Endothelial cell of umbilical vein (primary cell): ENCODE measurements around the gene FKBP14. TPM values are rescaled to one million over a fixed set of nuclear protein-coding genes. Genes with fewer than 3 reads are reported as not detected.

Source experiments
- BruUV-seq: library from RNA; stranded (reverse); fragments of 400-500 nt; replicated peaks from 2 replicates; lab custom pipeline; 2021; lab: Mats Ljungman, UMichigan
- CTCF ChIA-PET: fragments of 300-600, 350-600 bp; sonication (Branson Sonifier 250); formaldehyde crosslinking; loops from one replicate; lab custom pipeline; 2021; ENCODE audit warnings: antibody characterized with exemption, inconsistent platforms; lab: Charles Lee
- POLR2A ChIA-PET: fragments of 300-600, 350-600 bp; sonication (Branson Sonifier 250); formaldehyde crosslinking; loops from one replicate; lab custom pipeline; 2021; ENCODE audit warnings: antibody characterized with exemption, inconsistent platforms; lab: Charles Lee
- DNase-seq: peaks from one replicate; pipeline ENCODE4 v3.0.0-alpha.2; 2011; ENCODE audit warnings: low read depth, low spot score
- FAIRE-seq: peaks from 2 replicates; lab custom pipeline; 2011; peaks lifted over from hg19 to GRCh38; lab: Jason Lieb, UNC
- H2AFZ ChIP-seq: 2 replicates; pipeline ENCODE4 v1.6.0; 2012; ENCODE audit warnings: low read depth, low read length, control low read depth, inconsistent platforms
- H3K27ac ChIP-seq: 2 replicates; pipeline ENCODE4 v1.5.1; 2011; ENCODE audit warnings: low read depth, mild to moderate bottlenecking, control low read depth, low read length, moderate library complexity; ENCODE audit not compliant: insufficient read depth
- H3K27me3 ChIP-seq, 2 experiments: 2 replicates each; pipeline versions ENCODE4 v1.6.0 to v1.6.1; 2011; ENCODE audit warnings: low read length in 2 of 2, mixed read lengths in 1 of 2; ENCODE audit not compliant: control insufficient read depth in 2 of 2, insufficient read depth in 2 of 2
- H3K36me3 ChIP-seq, 2 experiments: 2 replicates in 1 of 2; 3 replicates in 1 of 2; pipeline ENCODE4 v1.5.1; 2011; ENCODE audit warnings: low read length in 2 of 2, mild to moderate bottlenecking in 1 of 2, moderate library complexity in 1 of 2; ENCODE audit not compliant: control insufficient read depth in 2 of 2, insufficient read depth in 2 of 2; ENCODE audit errors: extremely low read depth in 1 of 2
- H3K4me1 ChIP-seq: 3 replicates; pipeline ENCODE4 v1.5.1; 2011; ENCODE audit warnings: mild to moderate bottlenecking, low read length; ENCODE audit not compliant: control insufficient read depth, insufficient read depth; ENCODE audit errors: extremely low read depth
- H3K4me2 ChIP-seq: 2 replicates; pipeline ENCODE4 v1.6.1; 2011; ENCODE audit warnings: low read length, control low read depth, mixed read lengths; ENCODE audit not compliant: insufficient read depth
- H3K4me3 ChIP-seq, 3 experiments: fragments of 200-600 bp in 1 of 3; sonication (generic), shearing (Covaris generic) in 1 of 3; replicated peaks in 1 of 3; 2 replicates each; pipeline ENCODE4 v1.5.1; 2011 to 2016; ENCODE audit warnings: control low read depth in 3 of 3, low read length in 3 of 3, mild to moderate bottlenecking in 2 of 3, inconsistent platforms in 1 of 3, low read depth in 1 of 3, moderate library complexity in 1 of 3; ENCODE audit not compliant: insufficient read depth in 1 of 3
- H3K79me2 ChIP-seq: 2 replicates; pipeline ENCODE4 v1.6.0; 2012; ENCODE audit warnings: low read length, inconsistent platforms; ENCODE audit not compliant: control insufficient read depth, insufficient read depth
- H3K9ac ChIP-seq: replicated peaks from 2 replicates; pipeline ENCODE3; 2011; ENCODE audit warnings: low read length, control low read depth; ENCODE audit not compliant: insufficient read depth; ENCODE audit errors: extremely low read depth
- H3K9me1 ChIP-seq: replicated peaks from 3 replicates; pipeline ENCODE4 v1.6.0; 2011; ENCODE audit warnings: mild to moderate bottlenecking, low read length; ENCODE audit not compliant: control insufficient read depth, insufficient read depth; ENCODE audit errors: extremely low read depth
- H3K9me3 ChIP-seq: replicated peaks from 2 replicates; pipeline ENCODE4 v1.5.1; 2012; ENCODE audit warnings: low read length, inconsistent platforms; ENCODE audit not compliant: control insufficient read depth, insufficient read depth
- H4K20me1 ChIP-seq: replicated peaks from 2 replicates; pipeline ENCODE3; 2011; ENCODE audit warnings: mild to moderate bottlenecking, low read length; ENCODE audit not compliant: control insufficient read depth, insufficient read depth; ENCODE audit errors: extremely low read depth
- EZH2 ChIP-seq: IDR thresholded peaks from 2 replicates; pipeline ENCODE4 v1.6.1; 2012; ENCODE audit warnings: borderline replicate concordance, low read depth, mild to moderate bottlenecking, moderate library complexity, low read length, inconsistent platforms; ENCODE audit not compliant: severe bottlenecking
- FOS ChIP-seq: IDR thresholded peaks from 2 replicates; pipeline ENCODE4 v1.6.1; 2011; ENCODE audit warnings: mild to moderate bottlenecking, low read length, moderate library complexity, borderline replicate concordance; ENCODE audit not compliant: insufficient read depth
- GATA2 ChIP-seq: IDR thresholded peaks from 2 replicates; pipeline ENCODE4 v1.7.0; 2011; ENCODE audit warnings: low read depth, mild to moderate bottlenecking, moderate library complexity, mixed read lengths, low read length; ENCODE audit not compliant: insufficient read length, insufficient read depth
- JUN ChIP-seq: IDR thresholded peaks from 2 replicates; pipeline ENCODE4 v1.6.1; 2011; ENCODE audit warnings: borderline replicate concordance, low read depth; ENCODE audit not compliant: insufficient read length, insufficient read depth
- MYC ChIP-seq: IDR thresholded peaks from one replicate; pipeline ENCODE4 v1.6.1; 2011; ENCODE audit warnings: mild to moderate bottlenecking, low read depth, low read length
- POLR2A ChIP-seq: IDR thresholded peaks from 2 replicates; pipeline ENCODE4 v1.6.1; 2012; ENCODE audit warnings: low read depth, mild to moderate bottlenecking, control low read depth, low read length
- POLR2AphosphoS5 ChIP-seq: IDR thresholded peaks from 2 replicates; pipeline ENCODE4 v1.6.1; 2012; ENCODE audit warnings: low read depth, mild to moderate bottlenecking, control low read depth, low read length, moderate library complexity; ENCODE audit not compliant: insufficient read depth
- dilution Hi-C: fragments of 300-500 bp; cut with MboI; formaldehyde crosslinking; loops from one replicate; pipeline ENCODE4 v1.15.0; 2019; ENCODE audit warnings: low sequenced_read_pairs; ENCODE audit not compliant: extremely low pct_ligation_motif_present
- intact Hi-C: fragments of 100-400 bp; cut with micrococcal nuclease; formaldehyde crosslinking; loops from one replicate; pipeline ENCODE4 v1.10.0; 2022
- polyA plus RNA-seq, 4 experiments: library from polyadenylated mRNA; depleted of rRNA in 3 of 4; stranded (reverse) in 3 of 4; unstranded in 1 of 4; fragments of >200 nt; gene quantifications; 2 replicates each; pipeline versions ENCODE4 v1.2.1 to v1.2.3, GENCODE V29; 2011 to 2012; ENCODE audit warnings: missing spikeins in 1 of 4
- total RNA-seq: library from RNA; stranded (reverse); gene quantifications from 2 replicates; pipeline ENCODE4 v1.2.3, GENCODE V29; 2021
- TF ChIP-seq, protein P1 (sequence below), 2 donors: IDR thresholded peaks; 1 replicate in 1 of 2; 2 replicates in 1 of 2; pipeline ENCODE4 v1.5.1; 2011; ENCODE audit warnings: low read length in 2 of 2, mild to moderate bottlenecking in 2 of 2, moderate library complexity in 2 of 2, control low read depth in 1 of 2, inconsistent platforms in 1 of 2, low read depth in 1 of 2; ENCODE audit not compliant: insufficient read depth in 1 of 2; ENCODE audit errors: extremely low read depth in 1 of 2
- TF ChIP-seq, protein P2 (sequence below): IDR thresholded peaks from 2 replicates; pipeline ENCODE4 v1.6.1; 2011; ENCODE audit not compliant: insufficient read depth, insufficient read length

Gene FKBP14
- total and polyA plus RNA-seq, 2 donors (not counting 3 experiments of a cell fraction or from before 2014, with no cell fraction given) = 9.8 to 37.4 TPM

GRCh38 chr7:30020535-30020934, 6.0 kb downstream of the FKBP14 start:
- H3K4me1 ChIP-seq = peaks cover 27% of the 10 kb centered on the region
- TF ChIP-seq JUN (no peak), POLR2A (no peak), EZH2 (no peak), POLR2AphosphoS5 (no peak), FOS (no peak), GATA2 (no peak), MYC (no peak)
- TF ChIP-seq, protein P1, sequence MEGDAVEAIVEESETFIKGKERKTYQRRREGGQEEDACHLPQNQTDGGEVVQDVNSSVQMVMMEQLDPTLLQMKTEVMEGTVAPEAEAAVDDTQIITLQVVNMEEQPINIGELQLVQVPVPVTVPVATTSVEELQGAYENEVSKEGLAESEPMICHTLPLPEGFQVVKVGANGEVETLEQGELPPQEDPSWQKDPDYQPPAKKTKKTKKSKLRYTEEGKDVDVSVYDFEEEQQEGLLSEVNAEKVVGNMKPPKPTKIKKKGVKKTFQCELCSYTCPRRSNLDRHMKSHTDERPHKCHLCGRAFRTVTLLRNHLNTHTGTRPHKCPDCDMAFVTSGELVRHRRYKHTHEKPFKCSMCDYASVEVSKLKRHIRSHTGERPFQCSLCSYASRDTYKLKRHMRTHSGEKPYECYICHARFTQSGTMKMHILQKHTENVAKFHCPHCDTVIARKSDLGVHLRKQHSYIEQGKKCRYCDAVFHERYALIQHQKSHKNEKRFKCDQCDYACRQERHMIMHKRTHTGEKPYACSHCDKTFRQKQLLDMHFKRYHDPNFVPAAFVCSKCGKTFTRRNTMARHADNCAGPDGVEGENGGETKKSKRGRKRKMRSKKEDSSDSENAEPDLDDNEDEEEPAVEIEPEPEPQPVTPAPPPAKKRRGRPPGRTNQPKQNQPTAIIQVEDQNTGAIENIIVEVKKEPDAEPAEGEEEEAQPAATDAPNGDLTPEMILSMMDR (IDR thresholded peaks at IDR 0.05; ENCODE audit: extremely low read depth in 1 of 2, insufficient read depth in 1 of 2, low read depth in 1 of 2, low read length in 2 of 2) = no peak
- TF ChIP-seq, protein P2, sequence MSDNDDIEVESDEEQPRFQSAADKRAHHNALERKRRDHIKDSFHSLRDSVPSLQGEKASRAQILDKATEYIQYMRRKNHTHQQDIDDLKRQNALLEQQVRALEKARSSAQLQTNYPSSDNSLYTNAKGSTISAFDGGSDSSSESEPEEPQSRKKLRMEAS = no peak
- DNase-seq = no peak
- no peak overlapping the region for H3K27ac ChIP-seq
- H3K4me3 ChIP-seq = no peak overlapping the region
- no peaks in the 10 kb centered on the region for H3K27me3 ChIP-seq
- no peaks in the 10 kb centered on the region for H3K9me3 ChIP-seq
- H3K36me3 ChIP-seq = no peaks in the 10 kb centered on the region
- no peaks in the 10 kb centered on the region for H3K9me1 ChIP-seq
- intact Hi-C loops (loop anchor here (1.0 kb wide), 1 partner anchor 8 kb away; the partner anchor contains the start of gene PLEKHA8), dilution Hi-C loops (no loop called here)
- no peak overlapping the region for H2AFZ ChIP-seq
- no TSS peak for BruUV-seq
- peaks cover 21% of the 10 kb centered on the region for H3K79me2 ChIP-seq
- POLR2A ChIA-PET = no interaction called here
- CTCF ChIA-PET = interaction anchor here (1.2 to 1.3 kb wide), 2 partner anchors 39 to 46 kb away, joined by 3 read pairs; no protein-coding TSS in a partner anchor
- FAIRE-seq = no peak
- no peak overlapping the region for H3K9ac ChIP-seq
- no peaks in the 10 kb centered on the region for H4K20me1 ChIP-seq
- peak overlapping the region; percentile 36 for H3K4me2 ChIP-seq
